Hepatic stellate cell (primary cell): ENCODE measurements around the gene DST.

Experiments used
- DNase-seq: peaks from one replicate; pipeline ENCODE4 v3.0.0; 2011; ENCODE audit warnings: low spot score

Gene DST

DNA sequence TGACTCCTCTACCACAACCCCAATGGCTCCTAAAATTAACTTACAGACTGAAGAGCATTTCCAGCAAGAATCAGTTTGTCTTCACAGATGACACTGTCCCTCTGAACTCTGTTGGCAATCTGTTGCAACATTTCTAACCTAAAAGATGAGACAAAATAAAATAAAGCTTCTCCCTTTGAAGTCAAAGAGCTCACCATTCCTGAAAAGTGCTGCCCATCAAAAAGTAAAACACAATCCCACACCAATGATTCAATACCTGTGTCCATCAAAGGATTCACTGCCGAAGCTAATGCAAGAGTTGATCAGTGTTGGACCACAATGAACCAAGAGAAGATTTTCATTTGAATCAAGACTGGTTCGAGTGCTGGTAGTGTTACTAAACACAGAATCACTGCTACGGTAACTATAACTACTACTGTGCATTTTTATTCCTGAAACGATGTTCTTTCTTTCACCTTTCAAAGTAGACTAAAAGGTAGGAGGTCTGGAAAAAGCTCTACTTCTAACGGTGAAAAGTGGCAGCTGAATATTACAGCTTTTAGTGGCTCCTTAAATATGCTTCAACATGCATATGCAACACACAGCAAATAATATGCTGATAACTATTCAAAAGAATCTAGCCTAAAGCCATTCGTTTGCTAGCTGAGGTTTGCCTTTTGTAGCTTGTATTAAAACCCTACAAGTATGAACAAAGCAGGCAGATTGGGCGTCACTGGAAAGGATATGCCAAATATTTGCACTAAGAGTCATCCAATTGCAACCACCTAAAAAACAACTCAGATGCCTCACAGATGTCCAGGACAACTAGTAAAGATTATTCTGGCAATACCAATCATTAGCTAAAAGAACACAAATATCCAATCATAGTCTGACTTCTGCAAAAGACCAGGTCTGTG, at the start of gene DST:
DST (minus strand) TSS at position 524 of the 896 bp plus-strand sequence.
- DNase-seq = peak; percentile 52

DNA sequence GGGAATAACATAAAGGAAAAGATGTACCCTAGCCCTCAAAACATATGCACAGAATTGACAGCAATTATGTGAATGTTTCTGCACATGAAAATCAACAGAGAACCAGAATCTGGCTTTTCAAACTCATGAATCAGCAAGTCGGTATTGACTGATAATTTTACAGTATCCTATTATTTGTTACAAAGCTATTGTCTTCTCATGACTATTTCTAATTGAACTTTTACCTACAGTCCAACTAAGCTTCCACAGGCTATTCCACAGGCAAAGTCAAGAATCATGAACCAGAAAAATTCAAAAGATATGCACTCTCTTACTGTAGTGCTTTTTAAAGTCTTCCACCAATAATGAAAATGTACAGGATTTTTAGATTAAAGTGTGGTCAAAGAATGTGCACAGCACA, 49.1 kb upstream of the DST start:
- DNase-seq = no peak

DNA sequence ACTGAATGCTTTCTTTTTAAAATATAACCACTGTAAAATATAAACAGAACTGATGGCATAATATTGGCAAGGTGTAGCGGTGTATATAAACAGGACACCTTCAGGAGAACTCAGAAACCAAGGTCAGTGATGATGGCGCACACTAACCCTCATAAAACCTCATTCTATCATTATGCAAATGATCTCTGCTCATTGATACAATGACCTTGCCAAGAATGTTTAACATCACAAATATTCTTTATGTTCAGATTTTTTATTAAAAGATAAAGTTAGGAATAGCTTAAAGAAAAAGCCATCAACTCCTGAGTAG, 48.6 kb upstream of the DST start:
- no peak for DNase-seq

- peak; percentile 9 for DNase-seq
Measured at GRCh38 chr6:56690519-56691285, 48.0 kb upstream of the DST start.

DNA sequence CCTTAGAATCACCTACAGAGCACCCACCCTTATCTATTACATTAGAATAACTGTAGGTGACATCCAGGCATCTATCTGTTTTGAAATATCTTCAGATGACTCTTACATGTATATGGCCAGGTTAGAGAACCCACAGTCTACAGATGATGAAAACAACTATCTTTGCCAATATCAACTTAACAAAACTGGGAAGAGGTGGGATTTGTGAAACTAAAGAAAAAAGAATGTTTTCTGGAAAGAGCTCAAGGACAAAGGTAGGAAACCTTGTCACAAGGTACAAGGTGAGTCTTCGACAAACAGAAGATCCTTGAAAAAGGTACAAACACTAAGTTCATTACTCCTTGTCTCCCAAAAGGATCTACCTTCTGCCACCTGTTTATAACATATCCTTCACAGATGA, 47.0 kb upstream of the DST start:
- no peak for DNase-seq

DNA sequence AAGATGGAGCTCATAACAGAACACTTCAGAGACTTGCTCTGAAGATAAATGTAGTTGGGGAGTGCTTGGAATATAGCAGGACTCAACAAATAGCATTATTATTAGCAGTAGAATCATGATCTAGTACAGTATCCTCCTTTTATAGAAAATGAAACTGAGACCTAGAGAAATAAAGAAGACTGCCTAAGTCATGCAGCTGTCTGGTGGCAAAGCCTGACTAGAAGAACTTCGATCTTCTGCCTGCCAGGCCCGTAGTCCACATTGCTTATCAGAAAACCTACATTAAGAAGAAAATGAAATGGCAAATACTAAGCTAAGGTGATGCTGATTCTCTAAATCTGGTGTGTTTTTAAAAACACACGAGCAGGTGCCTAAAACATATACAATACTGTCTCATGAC, 46.4 kb upstream of the DST start:
- no peak for DNase-seq

GRCh38 chr6:56688521-56688920, 45.8 kb upstream of the DST start:
- no peak for DNase-seq

- DNase-seq = no peak
Measured at GRCh38 chr6:56687551-56687950, 44.9 kb upstream of the DST start.

DNA sequence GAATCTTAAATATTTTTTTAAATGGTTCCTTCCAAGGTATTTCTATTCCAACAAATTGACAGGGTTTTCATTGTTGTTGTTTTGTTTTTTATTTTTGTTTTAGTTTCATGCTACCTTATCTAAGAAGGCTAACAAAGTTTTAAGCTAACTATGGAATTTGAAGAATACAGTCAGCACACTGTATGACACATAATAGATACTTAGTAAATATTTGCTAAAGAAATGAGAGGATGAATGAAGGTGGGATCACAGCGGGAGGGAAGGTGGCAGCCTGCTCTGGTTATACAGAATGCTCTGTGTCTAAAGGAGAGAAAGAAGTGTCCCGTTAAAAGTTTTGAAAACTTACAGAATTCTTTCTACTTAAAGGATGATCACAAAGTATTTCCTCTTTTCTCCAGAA, 43.7 kb upstream of the DST start:
- no peak for DNase-seq

GRCh38 chr6:56685994-56686393, 43.3 kb upstream of the DST start:
- no peak for DNase-seq

GRCh38 chr6:56685102-56685733, 42.5 kb upstream of the DST start:
- DNase-seq = no peak

DNA sequence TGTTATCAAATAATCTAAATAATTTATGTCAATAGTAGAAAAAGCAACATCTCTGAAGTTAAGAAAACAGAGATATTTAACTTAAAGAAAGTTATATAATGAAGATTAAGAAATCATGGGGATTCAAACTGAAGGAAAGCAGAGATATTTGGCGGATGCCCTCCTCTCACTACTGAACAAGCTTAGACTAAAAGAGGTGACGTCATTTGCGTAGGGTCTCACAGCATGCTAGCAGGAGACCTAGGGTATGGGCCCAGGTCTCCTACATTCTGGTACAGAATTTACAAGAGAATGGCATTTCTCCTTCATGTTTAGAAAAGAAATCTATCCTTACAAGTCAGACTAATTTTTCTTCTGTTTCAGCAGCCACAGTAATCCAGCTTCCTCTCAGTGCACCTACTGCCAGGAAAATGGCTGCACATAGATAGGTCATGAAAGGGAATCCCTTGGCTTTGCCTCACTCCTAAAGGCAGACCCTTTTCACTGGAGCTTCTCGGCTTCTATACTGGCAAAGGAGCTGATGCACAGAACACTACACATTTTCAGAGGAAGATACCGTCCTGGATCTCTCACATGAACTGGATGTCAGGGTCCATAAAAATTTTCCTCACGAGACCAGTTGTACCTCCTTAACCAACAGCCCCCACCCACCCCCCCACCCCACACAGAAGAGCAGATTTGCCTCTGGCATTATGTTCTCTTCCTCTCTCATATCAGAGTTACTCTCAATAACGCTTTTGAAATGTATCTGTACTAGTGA, 41.8 kb upstream of the DST start:
- DNase-seq = no peak

GRCh38 chr6:56683882-56684281, 41.2 kb upstream of the DST start:
- DNase-seq = peak; percentile 59

GRCh38 chr6:56682635-56683034, 39.9 kb upstream of the DST start:
- DNase-seq = no peak

DNA sequence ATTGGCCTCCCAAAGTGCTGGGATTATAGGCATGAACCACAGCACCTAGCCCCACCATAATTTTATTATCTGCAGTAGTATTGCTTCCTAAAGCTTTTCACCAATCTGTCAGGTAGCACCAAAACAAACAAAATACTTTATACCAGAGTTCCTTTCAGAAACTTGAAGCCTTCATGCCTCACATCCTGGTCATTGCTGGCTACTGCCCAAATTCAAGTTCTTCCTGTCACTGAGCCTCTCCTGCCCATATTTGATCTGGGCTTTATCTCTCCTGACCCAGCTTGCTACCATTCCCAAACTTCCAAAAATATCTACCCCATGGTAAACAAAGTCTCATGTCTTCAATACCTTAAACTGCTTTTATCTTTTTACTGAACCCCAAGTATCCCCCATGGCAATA, 34.9 kb upstream of the DST start:
- peak; percentile 8 for DNase-seq

DNA sequence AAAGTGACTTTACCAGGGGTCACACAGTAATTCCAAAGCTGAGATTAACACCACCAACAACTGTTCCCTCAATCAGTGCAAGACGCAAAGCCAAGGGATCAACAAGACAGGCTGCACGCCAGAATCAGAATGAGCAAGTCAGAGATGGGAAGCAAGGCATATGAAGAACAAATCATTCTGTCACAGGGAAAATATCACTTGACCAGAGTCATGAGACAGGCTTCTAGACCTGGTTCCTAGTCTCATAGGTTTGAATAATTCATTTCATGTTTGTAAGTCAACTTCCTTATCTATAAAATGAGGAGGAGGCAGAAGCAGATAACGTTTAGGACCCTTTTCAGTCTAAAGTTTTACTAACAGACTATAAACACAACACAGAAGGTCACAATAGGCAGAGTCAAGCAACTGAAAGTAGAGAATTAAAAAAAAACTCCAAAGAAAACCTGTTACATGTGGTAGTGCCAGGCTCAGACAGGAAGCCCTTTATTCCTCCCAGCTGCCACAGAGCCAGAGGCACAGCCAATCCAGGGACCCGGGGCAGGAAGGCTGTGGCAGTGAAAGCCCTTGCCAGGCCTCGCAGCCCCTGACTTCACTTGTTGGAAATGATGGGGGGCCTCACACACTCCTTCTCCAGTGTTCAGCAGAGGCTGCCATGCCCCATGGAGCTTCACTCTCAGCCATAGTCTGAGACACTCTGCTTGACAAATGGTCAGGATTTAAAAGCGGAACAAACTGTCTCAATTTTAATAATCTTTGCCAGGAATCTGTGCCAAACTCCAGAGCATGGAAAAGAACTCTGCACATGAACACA, 29.2 kb upstream of the DST start:
- DNase-seq = no peak

GRCh38 chr6:56671160-56671559, 28.5 kb upstream of the DST start:
- DNase-seq = no peak

- no peak for DNase-seq
Measured at GRCh38 chr6:56669041-56669440, 26.4 kb upstream of the DST start.

- no peak for DNase-seq
Measured at GRCh38 chr6:56668158-56668557, 25.5 kb upstream of the DST start.

- DNase-seq = no peak
Measured at GRCh38 chr6:56667336-56667735, 24.6 kb upstream of the DST start.

DNA sequence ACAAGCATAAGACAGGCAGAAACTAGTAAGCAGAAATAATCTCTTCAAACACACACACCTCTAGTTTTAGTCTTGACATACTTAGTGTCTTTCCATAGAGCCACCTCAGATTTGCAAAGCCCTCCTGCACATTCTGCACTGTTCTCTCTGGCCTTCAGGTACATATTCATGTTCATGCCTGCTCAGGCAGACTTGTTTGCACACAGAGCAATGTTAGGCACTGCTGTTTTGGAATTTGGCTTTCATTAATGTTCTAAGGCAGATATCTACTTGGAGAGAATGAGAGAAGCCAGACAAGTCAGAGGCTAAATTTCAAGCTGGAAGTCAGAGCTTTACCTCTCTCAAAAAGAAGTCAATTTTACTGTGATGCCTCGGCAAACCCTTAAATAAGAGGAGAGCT, 21.3 kb upstream of the DST start:
- no peak for DNase-seq
